Muscle of leg (tissue), 11 donors: ENCODE measurements around the gene EYS. TPM values are rescaled to one million over a fixed set of nuclear protein-coding genes. Genes with fewer than 3 reads are reported as not detected.
"Not testable (repeated sequence)": the region's sequence is repeated elsewhere in the genome, so short reads cannot be mapped to it uniquely, and the experiment has no call there.

Experiments
- DNase-seq: peaks from one replicate; pipeline ENCODE4 v3.0.0; 2013
- H3K27ac ChIP-seq: one replicate; pipeline ENCODE4 v1.5.1; 2013; ENCODE audit warnings: mild to moderate bottlenecking, low read length, control low read depth
- H3K27me3 ChIP-seq: one replicate; pipeline ENCODE4 v1.6.1; 2013; ENCODE audit warnings: low read length; ENCODE audit not compliant: control insufficient read depth, insufficient read depth
- H3K36me3 ChIP-seq: one replicate; pipeline ENCODE4 v1.6.1; 2013; ENCODE audit warnings: low read length; ENCODE audit not compliant: control insufficient read depth, insufficient read depth
- H3K4me1 ChIP-seq: one replicate; pipeline ENCODE4 v1.6.1; 2013; ENCODE audit warnings: low read length; ENCODE audit not compliant: control insufficient read depth, insufficient read depth
- H3K4me3 ChIP-seq: one replicate; pipeline ENCODE4 v1.5.1; 2013; ENCODE audit warnings: low read length, control low read depth
- H3K9me3 ChIP-seq: replicated peaks from 2 replicates; pipeline ENCODE4 v1.6.1; 2013; ENCODE audit warnings: low read depth, low read length; ENCODE audit not compliant: control insufficient read depth
- WGBS: methylation state at CpG from one replicate; pipeline ENCODE4 v1.1.5; 2013; ENCODE audit warnings: missing lambda C conversion rate; ENCODE audit not compliant: insufficient coverage; 5-methylcytosine and 5-hydroxymethylcytosine counted together
- polyA plus RNA-seq, 8 donors: library from polyadenylated mRNA; unstranded; fragments of 120-200 nt; gene quantifications; one replicate each; pipeline versions ENCODE4 v1.2.1 to v1.2.3, GENCODE V29; 2013; ENCODE audit warnings: inconsistent platforms in 1 of 8, low replicate concordance in 1 of 8; ENCODE audit not compliant: insufficient read length in 8 of 8, insufficient read depth in 1 of 8
- total RNA-seq: library from RNA; stranded (reverse); fragments of 120-200 nt; gene quantifications from one replicate; pipeline ENCODE4 v1.2.4, GENCODE V29; 2013

Gene EYS
- total and polyA plus RNA-seq, 9 donors, result 0.24 to 1.1 (median 0.66) TPM

GRCh38 chr6:65002882-65003281, 704.1 kb downstream of the EYS start:
- not testable (repeated sequence) for H3K9me3 ChIP-seq, H3K27ac ChIP-seq, H3K4me1 ChIP-seq, DNase-seq, H3K4me3 ChIP-seq, H3K36me3 ChIP-seq, H3K27me3 ChIP-seq
- no CpG with 5 or more reads among the region's 4 CpGs for WGBS

GRCh38 chr6:65000815-65001214, 706.2 kb downstream of the EYS start:
- H3K4me1 ChIP-seq, result no peaks in the 10 kb centered on the region
- no peaks in the 10 kb centered on the region for H3K27me3 ChIP-seq
- H3K27ac ChIP-seq, result no peak overlapping the region
- WGBS, result 92% methylated on average over 5 of the region's 7 CpGs
- H3K36me3 ChIP-seq, result no peaks in the 10 kb centered on the region
- H3K4me3 ChIP-seq, result no peak overlapping the region
- H3K9me3 ChIP-seq, result peaks cover 6% of the 10 kb centered on the region
- DNase-seq, result no peak

- Histone ChIP-seq H3K36me3 (no peaks in the 10 kb centered on the region), H3K4me1 (no peaks in the 10 kb centered on the region), H3K27me3 (no peaks in the 10 kb centered on the region), H3K27ac (no peak overlapping the region), H3K4me3 (no peak overlapping the region), H3K9me3 (peaks cover 3% of the 10 kb centered on the region)
- no peak for DNase-seq
These were observed 708.8 kb downstream of the EYS start for GRCh38 chr6:64998204-64998603.

DNA sequence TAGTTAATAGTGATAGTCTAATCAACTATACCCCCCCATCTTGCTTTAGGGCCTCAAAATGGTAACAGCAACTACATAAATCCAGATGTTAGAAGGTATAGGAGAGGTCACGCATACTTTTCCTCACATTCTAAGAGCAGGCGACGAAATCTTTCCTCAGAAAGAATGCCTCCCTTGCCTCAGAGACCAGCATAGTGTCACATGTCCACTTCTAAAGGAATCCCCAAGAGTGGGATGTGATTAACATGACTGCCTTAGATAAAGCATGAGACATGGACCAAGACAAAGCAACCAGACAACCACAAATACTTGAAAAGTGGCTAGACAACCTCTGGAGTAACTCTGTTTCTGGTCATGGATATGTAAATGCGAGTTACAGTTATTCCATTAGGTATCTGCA, 710.7 kb downstream of the EYS start:
- Histone ChIP-seq H3K36me3 (no peaks in the 10 kb centered on the region), H3K27me3 (no peaks in the 10 kb centered on the region), H3K9me3 (peaks cover 3% of the 10 kb centered on the region), H3K4me1 (no peaks in the 10 kb centered on the region), H3K27ac (no peak overlapping the region), H3K4me3 (no peak overlapping the region)
- no CpG with 5 or more reads among the region's 4 CpGs for WGBS
- no peak for DNase-seq

GRCh38 chr6:64990652-64991304, 716.2 kb downstream of the EYS start:
- Histone ChIP-seq H3K4me3 (no peak overlapping the region), H3K9me3 (no peaks in the 10 kb centered on the region), H3K27me3 (no peaks in the 10 kb centered on the region), H3K4me1 (no peaks in the 10 kb centered on the region), H3K27ac (no peak overlapping the region), H3K36me3 (no peaks in the 10 kb centered on the region)
- peak; percentile 9 for DNase-seq

DNA sequence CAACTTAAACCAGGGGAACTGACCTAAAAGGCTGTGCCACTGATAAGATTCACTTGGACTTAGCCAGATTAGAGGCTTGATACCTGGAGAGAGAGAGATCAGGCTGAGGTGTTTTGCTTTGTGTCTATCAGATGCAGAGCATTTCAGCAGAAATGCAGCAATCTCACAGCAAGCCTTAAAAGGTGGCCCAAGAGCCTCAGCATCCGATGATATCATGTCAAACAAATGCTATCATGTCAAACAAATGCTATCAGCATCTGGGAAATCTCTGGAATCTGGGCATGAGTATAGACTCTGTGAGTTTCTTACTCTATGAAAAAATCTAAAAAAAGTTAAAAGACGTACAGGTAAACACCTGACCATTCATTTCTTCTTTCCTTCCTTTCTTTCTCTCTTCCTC, 718.9 kb downstream of the EYS start:
- WGBS, result no CpG with 5 or more reads among the region's 2 CpGs
- DNase-seq, result no peak
- Histone ChIP-seq H3K4me1 (no peaks in the 10 kb centered on the region), H3K4me3 (no peak overlapping the region), H3K9me3 (no peaks in the 10 kb centered on the region), H3K36me3 (no peaks in the 10 kb centered on the region), H3K27me3 (no peaks in the 10 kb centered on the region), H3K27ac (no peak overlapping the region)

DNA sequence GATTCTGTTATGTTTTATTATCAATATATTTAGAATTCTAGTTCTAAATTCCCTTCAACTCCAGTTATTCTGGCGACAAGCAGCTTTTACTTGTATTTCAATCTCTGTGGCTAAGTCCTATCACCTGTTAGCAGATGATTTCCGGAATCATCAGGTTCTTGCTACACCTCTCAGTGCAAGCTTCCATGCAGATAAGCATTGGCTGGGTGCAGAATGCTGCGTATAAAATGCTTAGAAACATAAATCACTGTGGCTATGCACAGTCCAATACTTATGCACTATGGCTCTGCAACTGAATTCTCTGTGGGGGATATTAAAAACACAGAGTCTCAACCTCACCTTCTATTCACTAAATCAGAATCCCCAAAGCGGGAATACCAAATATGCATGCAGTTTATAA, 720.0 kb downstream of the EYS start:
- WGBS, result 79% methylated on average over 2 of the region's 4 CpGs
- Histone ChIP-seq H3K4me3 (no peak overlapping the region), H3K27ac (no peak overlapping the region), H3K9me3 (no peaks in the 10 kb centered on the region), H3K36me3 (no peaks in the 10 kb centered on the region), H3K27me3 (no peaks in the 10 kb centered on the region), H3K4me1 (no peaks in the 10 kb centered on the region)
- no peak for DNase-seq

DNA sequence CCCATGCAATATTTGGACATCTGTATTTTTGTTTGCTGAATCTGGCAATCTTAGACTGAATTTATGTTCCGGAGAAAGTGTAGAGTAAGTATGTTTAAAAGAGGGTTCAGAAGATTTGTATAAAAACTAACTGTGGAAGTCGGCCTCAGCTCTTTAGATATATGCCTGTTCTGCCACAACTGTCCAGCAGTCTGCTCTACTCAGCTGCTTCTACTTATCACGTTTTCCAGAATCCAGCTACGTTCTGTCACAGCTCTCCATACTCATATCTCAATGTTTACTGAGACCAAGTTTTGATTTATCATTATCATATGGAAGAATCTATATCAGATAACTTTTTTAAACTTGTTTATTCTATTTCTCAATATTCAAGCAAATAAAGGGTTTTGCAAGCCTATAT, 721.3 kb downstream of the EYS start:
- DNase-seq, result peak; percentile 9
- no CpG with 5 or more reads among the region's 4 CpGs for WGBS

DNA sequence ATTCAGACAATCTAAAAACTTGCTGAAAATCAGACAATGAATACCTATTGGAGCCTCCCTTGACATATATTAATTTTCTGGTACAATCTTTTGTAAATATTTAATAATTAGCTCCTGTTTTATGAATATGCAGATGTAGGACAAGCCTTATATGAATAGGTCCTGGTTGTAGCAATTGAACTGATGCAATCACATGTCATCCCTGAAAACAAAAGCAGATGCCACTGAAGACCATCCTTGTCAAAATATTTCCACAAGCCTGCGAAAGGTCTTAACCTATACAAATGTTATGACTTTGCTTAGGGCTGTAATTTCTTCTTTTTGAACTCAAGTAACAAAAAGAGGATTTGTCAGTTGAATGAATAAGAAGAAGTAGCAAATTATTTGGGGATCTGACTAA, 722.1 kb downstream of the EYS start:
- no CpG with 5 or more reads among the region's 1 CpG for WGBS
- DNase-seq, result no peak
- no peaks in the 10 kb centered on the region for H3K4me1 ChIP-seq

More for the DNA sequence above, 721.3 kb downstream of the EYS start:
- no peaks in the 10 kb centered on the region for H3K4me1 ChIP-seq
- no peaks in the 10 kb centered on the region for H3K9me3 ChIP-seq
- H3K36me3 ChIP-seq, result no peaks in the 10 kb centered on the region
- H3K27ac ChIP-seq, result no peak overlapping the region
- no peaks in the 10 kb centered on the region for H3K27me3 ChIP-seq
- H3K4me3 ChIP-seq, result no peak overlapping the region

GRCh38 chr6:64983089-64983488, 723.9 kb downstream of the EYS start:
- Histone ChIP-seq H3K36me3 (no peaks in the 10 kb centered on the region), H3K27me3 (no peaks in the 10 kb centered on the region), H3K27ac (no peak overlapping the region), H3K4me1 (no peaks in the 10 kb centered on the region), H3K9me3 (no peaks in the 10 kb centered on the region), H3K4me3 (no peak overlapping the region)
- no CpG with 5 or more reads among the region's 4 CpGs for WGBS
- DNase-seq, result no peak

More for the DNA sequence above, 722.1 kb downstream of the EYS start:
- Histone ChIP-seq H3K4me3 (no peak overlapping the region), H3K36me3 (no peaks in the 10 kb centered on the region), H3K9me3 (no peaks in the 10 kb centered on the region), H3K27ac (no peak overlapping the region), H3K27me3 (no peaks in the 10 kb centered on the region)

DNA sequence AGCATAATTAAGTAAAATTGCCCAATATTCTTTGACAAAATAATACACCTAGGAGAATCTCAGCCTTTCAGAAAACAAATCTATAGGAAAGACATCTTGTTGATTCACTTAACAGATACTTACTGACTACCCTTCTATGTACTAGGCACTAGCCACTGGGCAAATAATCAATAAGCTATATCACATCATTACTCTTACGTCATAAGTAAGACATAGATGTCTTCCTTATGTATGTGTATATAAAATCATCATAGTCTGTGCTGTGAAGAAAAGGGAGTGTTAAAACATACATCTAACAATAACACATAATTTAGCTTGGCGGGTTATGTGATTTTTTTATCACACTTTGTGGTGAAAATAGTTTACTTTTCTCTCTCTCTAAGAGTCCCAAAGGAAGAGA, 733.9 kb downstream of the EYS start:
- Histone ChIP-seq H3K27ac (no peak overlapping the region), H3K4me3 (no peak overlapping the region), H3K9me3 (no peaks in the 10 kb centered on the region), H3K27me3 (no peaks in the 10 kb centered on the region), H3K4me1 (no peaks in the 10 kb centered on the region), H3K36me3 (no peaks in the 10 kb centered on the region)
- WGBS, result no CpG with 5 or more reads among the region's 2 CpGs
- DNase-seq, result no peak
